NOMO-1 treated with DMSO at 0.1 percent for 48 hours (cell line): ENCODE data around the gene ASPRV1.
"Not testable (repeated sequence)": the region's sequence is repeated elsewhere in the genome, so short reads cannot be mapped to it uniquely, and the experiment has no call there.

Experiments used
- DNase-seq: peaks from one replicate; lab custom pipeline; 2025; ENCODE audit not compliant: unreplicated experiment; lab: John Stamatoyannopoulos, UW

ASPRV1 gene

GRCh38 chr2:69962986-69963730 is 1.7 kb upstream of the ASPRV1 start:
- DNase-seq = no peak

- no peak for DNase-seq
Observed at GRCh38 chr2:69960821-69961220, 610 bp downstream of the ASPRV1 start.

GRCh38 chr2:69959425-69959824 is 2.0 kb downstream of the ASPRV1 start:
- DNase-seq = no peak

DNA sequence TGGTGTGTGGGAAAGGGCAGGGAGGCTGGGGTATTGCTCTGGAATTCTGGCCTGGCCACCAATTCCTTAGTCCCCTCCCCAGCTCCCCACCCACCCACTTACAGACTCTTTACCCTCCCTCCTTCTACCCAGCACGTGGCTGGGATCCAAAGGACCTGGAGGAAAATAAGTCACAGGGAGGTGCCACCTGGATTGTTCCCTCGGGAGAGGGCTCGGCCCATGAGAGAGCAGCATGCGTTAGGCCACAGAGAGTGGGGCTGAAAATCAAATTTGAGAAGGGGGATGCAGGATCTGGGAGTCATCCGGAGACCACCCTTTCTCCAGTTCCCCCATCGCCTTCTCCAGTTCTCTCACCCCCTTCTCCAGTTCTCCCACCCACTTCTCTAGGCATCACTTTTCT is 3.0 kb downstream of the ASPRV1 start:
- DNase-seq = no peak

- DNase-seq = no peak
Observed at GRCh38 chr2:69957965-69958364, 3.5 kb downstream of the ASPRV1 start.

DNA sequence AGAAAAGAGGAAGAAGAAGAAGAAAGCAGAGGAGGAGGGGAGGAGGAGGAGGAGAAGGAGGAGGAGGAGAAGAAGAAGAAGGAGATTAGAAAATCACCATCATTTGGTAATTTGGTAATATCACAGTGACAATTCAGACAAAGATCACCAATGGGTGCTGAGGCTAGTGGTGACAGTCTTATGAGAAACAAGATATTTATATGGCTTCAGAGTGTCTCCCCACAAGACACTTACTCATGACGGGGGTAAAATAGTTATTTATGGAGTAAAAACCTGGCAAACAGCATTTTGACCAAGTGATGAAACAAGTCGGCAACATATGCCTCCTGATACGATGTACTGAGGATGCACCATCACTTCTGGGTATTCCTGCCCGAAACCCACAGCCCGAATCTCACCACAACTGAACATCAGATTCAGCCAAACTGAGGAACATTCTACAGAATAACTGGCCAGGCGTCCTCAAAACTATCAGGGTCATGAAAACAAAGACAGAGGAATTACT is 4.9 kb downstream of the ASPRV1 start:
- no peak for DNase-seq

DNA sequence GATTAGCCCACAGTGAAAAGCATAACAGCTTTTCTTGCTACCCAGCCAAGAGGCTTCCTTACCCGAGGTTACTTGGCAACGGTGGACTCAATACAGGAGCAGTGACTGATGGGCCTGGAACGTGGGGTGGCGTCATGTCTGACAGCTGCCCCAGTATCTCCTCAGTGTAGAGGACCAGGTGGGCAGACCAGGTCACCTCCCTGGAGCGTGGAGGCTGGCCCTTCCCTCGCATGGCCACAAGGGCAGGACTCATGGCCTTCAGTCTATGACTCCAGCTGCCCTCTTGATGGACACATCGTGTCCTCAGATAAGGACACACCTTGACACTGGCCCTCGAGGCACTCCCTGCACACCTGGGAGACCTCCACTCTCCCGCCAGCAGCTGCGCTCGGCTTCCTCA is 6.4 kb downstream of the ASPRV1 start:
- no peak for DNase-seq

- DNase-seq = no peak
Observed at GRCh38 chr2:69954084-69954483, 7.3 kb downstream of the ASPRV1 start.

GRCh38 chr2:69952336-69953115 is 8.9 kb downstream of the ASPRV1 start:
- DNase-seq = peak; percentile 56

GRCh38 chr2:69950671-69951070 is 10.8 kb downstream of the ASPRV1 start:
- DNase-seq = not testable (repeated sequence)

DNA sequence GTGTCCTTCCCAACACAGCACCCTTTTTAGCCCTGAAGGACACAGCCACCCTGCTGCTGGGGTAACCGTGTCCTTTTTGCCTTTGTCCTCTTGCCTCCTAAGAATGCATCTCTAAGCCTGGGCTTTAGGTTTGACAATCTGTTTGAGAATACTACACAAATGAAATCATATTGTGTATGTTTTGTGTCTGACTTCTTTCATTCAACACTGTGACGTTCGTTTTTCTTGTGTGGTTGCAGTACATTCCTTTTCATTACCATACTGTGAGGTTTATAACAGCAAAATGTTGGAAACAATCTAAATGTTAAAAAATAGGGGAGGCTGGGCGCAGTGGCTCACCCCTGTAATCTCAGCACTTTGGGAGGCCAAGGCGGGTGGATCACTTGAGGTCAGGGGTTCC is 11.2 kb downstream of the ASPRV1 start:
- no peak for DNase-seq

DNA sequence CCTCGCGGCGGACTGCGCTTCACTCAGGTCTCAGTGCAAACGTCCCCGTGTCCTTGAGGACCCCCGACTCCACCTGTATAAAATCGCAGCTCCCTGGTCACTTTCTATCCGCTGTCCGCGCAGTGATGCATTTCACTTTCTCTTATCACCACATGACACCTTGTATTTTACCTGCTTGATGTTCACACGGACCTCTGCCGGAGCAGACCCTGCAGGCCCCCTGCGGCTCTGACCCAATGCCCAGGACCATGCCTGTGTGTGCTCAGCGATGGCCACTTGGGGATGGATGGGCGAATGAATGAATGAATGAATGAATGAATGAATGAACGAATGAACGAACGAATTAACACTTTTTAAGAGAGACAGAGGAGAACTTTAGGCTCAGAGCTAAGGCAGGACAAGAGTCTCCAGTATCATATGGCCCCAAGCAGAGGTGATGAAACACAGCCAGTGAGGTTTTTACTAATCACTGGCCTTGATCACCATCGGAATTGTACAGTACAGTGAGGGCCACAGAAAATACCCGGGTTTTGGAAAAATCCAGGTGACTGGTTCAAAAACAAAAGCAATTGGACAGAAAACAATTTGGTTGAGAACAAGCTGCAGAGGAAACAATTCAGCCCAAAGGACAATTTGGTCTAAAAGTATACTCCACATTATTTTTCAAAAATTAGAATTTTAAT is 12.3 kb downstream of the ASPRV1 start:
- DNase-seq = no peak

DNA sequence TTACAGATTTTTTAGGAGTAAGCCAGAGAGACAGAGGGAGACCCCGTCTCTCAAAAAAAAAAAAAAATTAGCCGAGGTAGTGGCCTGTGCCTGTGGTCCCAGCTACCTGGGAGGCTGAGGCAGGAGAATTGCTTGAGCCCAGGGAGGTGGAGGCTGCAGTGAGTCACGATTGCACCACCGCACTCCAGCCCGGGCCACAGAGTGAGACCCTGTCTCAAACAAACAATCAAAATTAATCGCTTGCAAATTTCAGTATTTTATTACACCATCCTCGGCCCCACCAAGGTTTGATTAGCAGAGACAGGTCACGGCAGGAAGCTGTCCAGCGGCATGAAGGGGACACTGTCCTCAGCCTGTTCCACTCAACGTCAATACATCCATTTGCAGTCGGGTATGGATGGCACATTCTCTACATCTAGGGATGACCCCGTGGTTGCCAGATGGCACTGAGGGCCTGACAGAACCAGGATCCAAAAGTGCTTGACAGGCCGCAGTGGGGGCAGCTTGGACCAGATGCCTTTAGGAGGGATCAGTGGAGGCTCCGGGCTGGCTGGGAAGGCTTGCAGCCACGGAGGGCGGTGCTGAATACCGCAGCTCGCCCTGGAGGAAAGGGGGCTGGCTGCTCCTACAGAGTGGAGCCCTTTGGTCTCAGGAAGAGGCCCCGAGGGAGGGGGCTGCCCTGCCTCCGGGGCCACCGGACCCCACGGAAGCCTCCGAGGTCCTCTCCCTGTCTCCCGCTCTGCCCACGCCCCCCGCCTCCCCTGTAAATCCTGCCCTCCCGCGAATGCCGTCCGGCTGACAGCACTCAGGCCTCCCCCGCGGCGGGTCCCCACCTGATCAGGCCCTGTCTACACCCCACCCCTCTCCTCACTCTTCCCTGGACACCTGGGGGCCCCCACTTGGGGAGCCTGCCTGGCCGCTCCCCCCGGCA is 13.1 kb downstream of the ASPRV1 start:
- no peak for DNase-seq

DNA sequence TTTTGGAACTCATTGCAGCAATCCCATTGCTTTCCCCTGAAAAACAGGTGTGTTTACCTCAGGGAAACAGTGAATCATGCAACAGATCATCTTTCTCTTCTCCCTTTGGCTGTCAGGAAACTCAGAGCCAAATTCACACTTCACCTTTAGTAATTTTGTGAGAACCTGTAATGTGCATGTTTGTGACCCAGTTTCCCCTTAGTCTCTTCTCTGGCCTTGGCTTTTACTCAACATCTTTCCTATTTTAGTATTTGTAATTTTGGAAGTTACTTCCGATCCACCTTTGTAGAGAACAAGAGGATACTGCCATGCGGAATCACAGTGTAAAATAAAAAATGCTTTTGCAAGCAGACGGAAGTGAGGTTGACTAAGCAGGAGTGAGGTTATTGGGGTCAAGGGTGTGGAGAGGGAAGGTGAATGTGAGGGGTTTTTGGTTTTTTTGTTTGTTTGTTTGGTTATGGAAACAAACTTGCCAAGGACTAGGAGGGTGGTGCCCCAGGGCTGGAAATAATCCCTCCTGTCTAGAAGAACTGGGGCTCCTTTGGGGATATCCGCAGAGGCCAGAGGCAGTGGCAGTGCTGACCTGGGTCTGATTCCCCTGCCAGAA is 14.0 kb downstream of the ASPRV1 start:
- DNase-seq = no peak

DNA sequence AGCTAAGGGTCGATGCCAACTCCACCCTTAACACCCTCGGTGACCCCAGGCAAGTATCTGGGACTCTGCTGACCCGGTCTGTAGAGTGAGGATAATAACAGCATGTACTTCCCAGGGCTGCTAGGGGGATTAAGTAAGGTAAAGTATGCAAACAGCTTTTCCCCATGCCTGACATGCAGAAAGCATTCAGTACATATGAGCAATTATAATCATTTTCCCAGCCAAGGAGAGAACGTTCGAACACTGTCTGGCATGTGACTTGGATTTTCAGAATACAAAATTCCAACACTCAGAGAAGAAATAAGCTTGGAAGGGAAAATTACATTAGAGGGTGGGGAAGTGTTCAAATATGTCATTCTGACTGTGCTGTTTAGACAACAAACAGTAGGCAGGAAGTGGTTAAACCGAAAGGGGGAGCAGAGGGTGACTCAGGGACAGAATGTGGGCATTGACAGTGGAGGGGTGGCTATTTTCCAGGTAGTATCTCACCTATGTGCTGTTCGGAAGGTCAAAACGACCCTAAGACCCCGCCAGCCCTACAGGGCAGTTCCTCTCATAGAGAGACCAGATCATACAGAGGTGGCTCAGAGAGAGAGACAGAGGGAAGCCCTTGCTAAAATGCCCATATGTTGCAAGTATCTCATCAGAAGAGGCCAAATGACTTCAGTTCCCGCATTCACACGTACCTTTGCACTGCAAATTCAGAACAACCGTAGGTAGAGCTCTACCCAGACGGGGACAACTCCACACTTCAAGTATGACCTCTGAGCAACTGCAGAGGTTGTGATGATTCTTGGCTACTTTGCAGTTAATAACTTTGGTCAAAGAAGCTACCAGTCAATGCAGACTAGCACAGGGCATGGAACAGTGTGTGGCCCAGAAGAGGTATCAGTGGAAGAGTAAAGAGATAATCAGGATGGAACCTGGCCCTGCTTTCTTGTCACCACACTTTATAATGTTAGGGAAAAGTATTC is 14.8 kb downstream of the ASPRV1 start:
- peak; percentile 86 for DNase-seq

DNA sequence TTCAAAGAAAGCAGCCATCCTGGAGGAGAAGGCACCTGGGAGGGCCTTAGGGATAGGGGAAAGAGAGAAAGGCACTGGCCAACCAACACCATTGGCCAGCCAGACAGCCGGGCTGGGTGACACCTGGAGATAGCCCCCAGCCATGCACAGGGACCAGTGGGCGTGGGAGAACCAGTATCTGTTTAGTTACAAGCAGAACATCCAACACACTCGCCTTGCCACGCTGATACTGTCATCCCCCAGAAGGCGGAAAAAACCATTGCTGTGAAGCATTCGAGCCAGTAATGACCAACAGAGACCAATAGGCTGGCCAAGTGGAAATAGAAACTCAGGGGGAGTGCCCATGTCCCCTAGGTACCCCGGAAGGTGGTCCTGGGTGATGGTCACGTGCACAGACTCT is 15.5 kb downstream of the ASPRV1 start:
- no peak for DNase-seq

DNA sequence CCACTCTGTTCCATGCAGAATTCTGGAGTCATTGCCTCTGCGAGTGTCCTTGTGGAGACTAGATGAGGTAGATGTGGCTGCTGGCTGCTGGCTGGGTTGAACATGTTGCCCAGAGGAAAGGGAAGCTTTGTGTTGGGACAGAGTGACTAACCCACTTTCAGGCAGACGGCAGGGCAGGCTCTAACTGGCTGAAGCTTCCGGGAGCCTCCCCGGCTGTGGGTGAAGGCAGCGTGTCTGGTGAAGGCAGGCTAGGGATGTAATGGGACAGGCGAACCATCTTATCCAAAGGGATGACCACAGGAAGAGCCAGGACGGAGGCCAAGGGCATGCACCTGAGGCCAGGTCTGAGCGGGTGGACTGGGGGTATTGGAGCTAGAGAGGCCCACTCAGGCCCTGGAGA is 16.0 kb downstream of the ASPRV1 start:
- DNase-seq = peak; percentile 87

GRCh38 chr2:69944756-69945155 is 16.7 kb downstream of the ASPRV1 start:
- no peak for DNase-seq
